ENCODE data around the gene CCDC43. TPM values are rescaled to one million over a fixed set of nuclear protein-coding genes. Genes with fewer than 3 reads are reported as not detected.

Gene CCDC43
- total RNA-seq, 1 experiment from 2014 or later: 34.3 TPM

DNA sequence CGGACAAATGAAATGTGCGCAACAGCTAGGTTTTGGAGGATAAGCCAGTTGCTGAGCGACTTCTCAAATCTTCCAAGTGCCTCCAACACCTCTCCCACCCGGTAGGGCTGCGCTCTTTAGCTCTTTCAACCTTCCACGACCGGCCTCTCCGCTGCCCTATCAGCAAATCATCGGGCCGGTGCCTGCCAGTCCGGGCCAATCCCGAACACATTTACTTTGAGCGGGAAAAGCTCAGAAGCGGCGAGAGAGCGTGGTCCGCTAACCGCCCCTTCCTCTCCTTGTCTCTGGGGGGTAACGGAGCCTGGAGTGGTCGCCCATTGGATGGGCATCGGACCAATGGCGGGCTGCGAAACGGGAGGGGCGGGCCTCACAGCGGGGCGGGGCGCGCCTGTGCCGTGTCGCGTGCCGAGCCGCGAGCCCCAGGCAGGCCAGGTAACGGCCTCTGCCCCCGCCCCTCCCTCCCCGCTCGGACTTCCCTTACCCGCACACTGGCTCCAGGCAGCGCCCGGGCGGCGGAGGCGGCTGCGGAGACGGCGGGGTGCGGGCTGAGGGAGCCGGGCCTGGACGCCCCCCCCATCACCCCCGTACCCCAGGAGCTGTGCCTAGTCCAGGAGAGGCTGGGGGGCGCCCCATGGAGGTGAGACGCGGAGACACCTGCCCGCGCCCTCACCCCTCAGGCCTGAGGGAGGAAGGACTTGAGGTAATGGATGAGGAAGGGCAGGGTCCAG is 33.4 kb downstream of the CCDC43 start, which contains the start of gene MEIOC:
TSS of gene MEIOC (plus strand) at position 486 of the 728 bp plus-strand sequence. CDS start at position 632, 146 bp downstream.
- H3K79me1 ChIP-seq (ENCODE audit: insufficient read depth, low read depth, low read length, poor library complexity, severe bottlenecking): no peaks in the 10 kb centered on the region
- H3K4me2 ChIP-seq (ENCODE audit: insufficient read depth, insufficient read length, low read length): peak within 1 kb of the TSS; percentile 71
- H3K4me1 Mint-ChIP-seq: peaks cover 0 to 3% of the 10 kb centered on the region in 2 experiments; a peak in 2 of 4 replicates
- DNase-seq: peak; percentile 98
- H4K20me1 ChIP-seq (ENCODE audit: control insufficient read depth, insufficient read depth, insufficient read length): no peaks in the 10 kb centered on the region
- H3K4ac ChIP-seq (ENCODE audit: low read depth, low read length): no peak within 1 kb of the TSS
- WGBS (ENCODE audit: extremely low coverage, insufficient read length, low lambda C conversion rate): no CpG with 5 or more reads among the region's 57 CpGs
- no peak within 1 kb of the TSS for H3K23ac ChIP-seq (ENCODE audit: insufficient read length, low read depth, low read length)
- no peak within 1 kb of the TSS for H2AK5ac ChIP-seq (ENCODE audit: insufficient read length, low read length)
- no peak within 1 kb of the TSS for H3K27ac Mint-ChIP-seq
- no peaks in the 10 kb centered on the region for H3K9me3 ChIP-seq (ENCODE audit: control insufficient read depth, low read depth, low read length)
- H2BK20ac ChIP-seq (ENCODE audit: low read depth, low read length, poor library complexity, severe bottlenecking): no peak within 1 kb of the TSS
- peak within 1 kb of the TSS; percentile 50 to 84 for H3K4me3 Mint-ChIP-seq
- peaks cover 2 to 9% (median 4%) of the 10 kb centered on the region in 3 experiments; a peak in 5 of 7 replicates for H3K36me3 Mint-ChIP-seq (ENCODE audit: insufficient read depth in 1 of 3, low read depth in 3 of 3)
- H3T11ph ChIP-seq (ENCODE audit: low read length): no peak within 1 kb of the TSS
- H3K23me2 ChIP-seq (ENCODE audit: insufficient read length, low read depth, low read length, poor library complexity, severe bottlenecking): peaks cover 7% of the 10 kb centered on the region
- no peak within 1 kb of the TSS for H2BK120ac ChIP-seq (ENCODE audit: low read depth, low read length, poor library complexity, severe bottlenecking)
- no peak within 1 kb of the TSS for H2BK15ac ChIP-seq (ENCODE audit: low read depth, low read length)
- H3K27ac ChIP-seq (ENCODE audit: insufficient read length, low read depth, low read length): no peak within 1 kb of the TSS
- TF ChIP-seq, protein P1, sequence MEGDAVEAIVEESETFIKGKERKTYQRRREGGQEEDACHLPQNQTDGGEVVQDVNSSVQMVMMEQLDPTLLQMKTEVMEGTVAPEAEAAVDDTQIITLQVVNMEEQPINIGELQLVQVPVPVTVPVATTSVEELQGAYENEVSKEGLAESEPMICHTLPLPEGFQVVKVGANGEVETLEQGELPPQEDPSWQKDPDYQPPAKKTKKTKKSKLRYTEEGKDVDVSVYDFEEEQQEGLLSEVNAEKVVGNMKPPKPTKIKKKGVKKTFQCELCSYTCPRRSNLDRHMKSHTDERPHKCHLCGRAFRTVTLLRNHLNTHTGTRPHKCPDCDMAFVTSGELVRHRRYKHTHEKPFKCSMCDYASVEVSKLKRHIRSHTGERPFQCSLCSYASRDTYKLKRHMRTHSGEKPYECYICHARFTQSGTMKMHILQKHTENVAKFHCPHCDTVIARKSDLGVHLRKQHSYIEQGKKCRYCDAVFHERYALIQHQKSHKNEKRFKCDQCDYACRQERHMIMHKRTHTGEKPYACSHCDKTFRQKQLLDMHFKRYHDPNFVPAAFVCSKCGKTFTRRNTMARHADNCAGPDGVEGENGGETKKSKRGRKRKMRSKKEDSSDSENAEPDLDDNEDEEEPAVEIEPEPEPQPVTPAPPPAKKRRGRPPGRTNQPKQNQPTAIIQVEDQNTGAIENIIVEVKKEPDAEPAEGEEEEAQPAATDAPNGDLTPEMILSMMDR (conservative IDR thresholded peaks at IDR 0.05): peak; percentile 25; the same call in 1 of the 3 replicates
- H3K27me3 Mint-ChIP-seq (ENCODE audit: low read depth): peaks cover 61% of the 10 kb centered on the region
- H3K56ac ChIP-seq (ENCODE audit: insufficient read length, low read depth, low read length): no peak within 1 kb of the TSS
- no peak within 1 kb of the TSS for H2BK5ac ChIP-seq (ENCODE audit: insufficient read length, low read length)
- peaks cover 6 to 12% of the 10 kb centered on the region in 2 experiments for H3K9me3 Mint-ChIP-seq
- no peaks in the 10 kb centered on the region for H3K79me2 ChIP-seq (ENCODE audit: insufficient read depth, low read length)
- no peak within 1 kb of the TSS for H2BK12ac ChIP-seq (ENCODE audit: insufficient read length, low read depth, low read length)
- no peak within 1 kb of the TSS for H4K91ac ChIP-seq (ENCODE audit: insufficient read length, low read depth, low read length)
- H3K9ac ChIP-seq (ENCODE audit: extremely low read depth, insufficient read length, low read length): no peak within 1 kb of the TSS
- H3K27me3 ChIP-seq (ENCODE audit: insufficient read depth, low read length): peaks cover 9% of the 10 kb centered on the region
- no peak within 1 kb of the TSS for H2AFZ ChIP-seq (ENCODE audit: low read length)
- H3K4me1 ChIP-seq (ENCODE audit: insufficient read depth, low read length): no peaks in the 10 kb centered on the region
- H3K18ac ChIP-seq (ENCODE audit: insufficient read length, low read depth, low read length): no peak within 1 kb of the TSS
- H3K14ac ChIP-seq (ENCODE audit: insufficient read depth, low read length): no peak within 1 kb of the TSS; the same call in 1 of the 2 replicates
- no peak within 1 kb of the TSS for H4K8ac ChIP-seq (replicated peaks; ENCODE audit: insufficient read length, low read depth, low read length)
- no peak within 1 kb of the TSS for H4K5ac ChIP-seq (ENCODE audit: insufficient read length, low read depth, low read length)

All from H9 (cell line).